Measurements from ENCODE around the gene PCSK4.
A peak's percentile ranks its signal among the peaks of the same experiment; 100 is the strongest.

The PCSK4 gene

GRCh38 chr19:1527650-1528309 lies 37.6 kb upstream of the PCSK4 start:
- no peaks in the 10 kb centered on the region for H3K36me3 ChIP-seq (ENCODE audit: insufficient read depth, low read length)
- no peak overlapping the region for H3K4me3 ChIP-seq (ENCODE audit: low read length)
- H3K9me3 ChIP-seq (replicated peaks; ENCODE audit: low read length), result no peaks in the 10 kb centered on the region
- no peak overlapping the region for H3K9ac ChIP-seq (ENCODE audit: low read depth, low read length)
- H3K4me1 ChIP-seq (ENCODE audit: control insufficient read depth, insufficient read depth, low read length), result no peaks in the 10 kb centered on the region
- peaks cover 27% of the 10 kb centered on the region for H3K27me3 ChIP-seq (ENCODE audit: control insufficient read depth, insufficient read depth, low read length)
- no peak overlapping the region for H3K4me2 ChIP-seq (ENCODE audit: low read length)

- Histone ChIP-seq H3K27me3 (ENCODE audit: control insufficient read depth, insufficient read depth, low read length) (peaks cover 31% of the 10 kb centered on the region), H3K4me1 (ENCODE audit: control insufficient read depth, insufficient read depth, low read length) (no peaks in the 10 kb centered on the region), H3K4me3 (ENCODE audit: low read length) (no peak overlapping the region), H3K36me3 (ENCODE audit: insufficient read depth, low read length) (no peaks in the 10 kb centered on the region), H3K9me3 (replicated peaks; ENCODE audit: low read length) (no peaks in the 10 kb centered on the region), H3K9ac (ENCODE audit: low read depth, low read length) (no peak overlapping the region), H3K4me2 (ENCODE audit: low read length) (no peak overlapping the region)
Measured at GRCh38 chr19:1526979-1527649, 37.0 kb upstream of the PCSK4 start.

GRCh38 chr19:1526066-1526778 lies 36.1 kb upstream of the PCSK4 start:
- Histone ChIP-seq H3K27me3 (ENCODE audit: control insufficient read depth, insufficient read depth, low read length) (peaks cover 34% of the 10 kb centered on the region), H3K9ac (ENCODE audit: low read depth, low read length) (no peak overlapping the region)

GRCh38 chr19:1525343-1525742 lies 35.2 kb upstream of the PCSK4 start:
- no peaks in the 10 kb centered on the region for H3K4me1 ChIP-seq (ENCODE audit: control insufficient read depth, insufficient read depth, low read length)
- H3K27me3 ChIP-seq (ENCODE audit: control insufficient read depth, insufficient read depth, low read length), result peaks cover 34% of the 10 kb centered on the region
- H3K9me3 ChIP-seq (replicated peaks; ENCODE audit: low read length), result no peaks in the 10 kb centered on the region
- H3K36me3 ChIP-seq (ENCODE audit: insufficient read depth, low read length), result no peaks in the 10 kb centered on the region
- H3K4me2 ChIP-seq (ENCODE audit: low read length), result no peak overlapping the region
- no peak overlapping the region for H3K9ac ChIP-seq (ENCODE audit: low read depth, low read length)
- H3K4me3 ChIP-seq (ENCODE audit: low read length), result no peak overlapping the region

More at GRCh38 chr19:1526066-1526778, 36.1 kb upstream of the PCSK4 start:
- Histone ChIP-seq H3K9me3 (replicated peaks; ENCODE audit: low read length) (no peaks in the 10 kb centered on the region), H3K4me1 (ENCODE audit: control insufficient read depth, insufficient read depth, low read length) (no peaks in the 10 kb centered on the region), H3K36me3 (ENCODE audit: insufficient read depth, low read length) (no peaks in the 10 kb centered on the region), H3K4me2 (ENCODE audit: low read length) (no peak overlapping the region), H3K4me3 (ENCODE audit: low read length) (no peak overlapping the region)

- H3K27me3 ChIP-seq (ENCODE audit: control insufficient read depth, insufficient read depth, low read length), result peaks cover 34% of the 10 kb centered on the region
- no peak overlapping the region for H3K4me3 ChIP-seq (ENCODE audit: low read length)
Measured at GRCh38 chr19:1524972-1525325, 34.8 kb upstream of the PCSK4 start.

GRCh38 chr19:1524287-1524971 lies 34.3 kb upstream of the PCSK4 start:
- Histone ChIP-seq H3K9ac (ENCODE audit: low read depth, low read length) (no peak overlapping the region), H3K36me3 (ENCODE audit: insufficient read depth, low read length) (no peaks in the 10 kb centered on the region), H3K9me3 (replicated peaks; ENCODE audit: low read length) (no peaks in the 10 kb centered on the region), H3K4me2 (ENCODE audit: low read length) (peak overlapping the region; percentile 25), H3K4me3 (ENCODE audit: low read length) (no peak overlapping the region), H3K27me3 (ENCODE audit: control insufficient read depth, insufficient read depth, low read length) (peaks cover 34% of the 10 kb centered on the region), H3K4me1 (ENCODE audit: control insufficient read depth, insufficient read depth, low read length) (no peaks in the 10 kb centered on the region)

More at GRCh38 chr19:1524972-1525325, 34.8 kb upstream of the PCSK4 start:
- H3K36me3 ChIP-seq (ENCODE audit: insufficient read depth, low read length), result no peaks in the 10 kb centered on the region
- H3K9ac ChIP-seq (ENCODE audit: low read depth, low read length), result no peak overlapping the region
- H3K4me1 ChIP-seq (ENCODE audit: control insufficient read depth, insufficient read depth, low read length), result no peaks in the 10 kb centered on the region
- H3K4me2 ChIP-seq (ENCODE audit: low read length), result no peak overlapping the region
- no peaks in the 10 kb centered on the region for H3K9me3 ChIP-seq (replicated peaks; ENCODE audit: low read length)

GRCh38 chr19:1523412-1524286 lies 33.5 kb upstream of the PCSK4 start, which contains the start of gene PLK5:
TSS of gene PLK5 (plus strand) at chr19:1524077. CDS start at chr19:1526997, 2,920 bp downstream.
- no peak within 1 kb of the TSS for H3K9ac ChIP-seq (ENCODE audit: low read depth, low read length)
- peaks cover 39% of the 10 kb centered on the region for H3K27me3 ChIP-seq (ENCODE audit: control insufficient read depth, insufficient read depth, low read length)
- no peak within 1 kb of the TSS for H3K4me3 ChIP-seq (ENCODE audit: low read length)

GRCh38 chr19:1522838-1523237 lies 32.7 kb upstream of the PCSK4 start:
- Histone ChIP-seq H3K4me2 (ENCODE audit: low read length) (no peak overlapping the region), H3K27me3 (ENCODE audit: control insufficient read depth, insufficient read depth, low read length) (peaks cover 45% of the 10 kb centered on the region), H3K9ac (ENCODE audit: low read depth, low read length) (no peak overlapping the region), H3K4me3 (ENCODE audit: low read length) (no peak overlapping the region), H3K9me3 (replicated peaks; ENCODE audit: low read length) (no peaks in the 10 kb centered on the region), H3K4me1 (ENCODE audit: control insufficient read depth, insufficient read depth, low read length) (no peaks in the 10 kb centered on the region), H3K36me3 (ENCODE audit: insufficient read depth, low read length) (no peaks in the 10 kb centered on the region)

More at GRCh38 chr19:1523412-1524286, 33.5 kb upstream of the PCSK4 start, which contains the start of gene PLK5:
- Histone ChIP-seq H3K36me3 (ENCODE audit: insufficient read depth, low read length) (no peaks in the 10 kb centered on the region), H3K4me1 (ENCODE audit: control insufficient read depth, insufficient read depth, low read length) (no peaks in the 10 kb centered on the region), H3K9me3 (replicated peaks; ENCODE audit: low read length) (no peaks in the 10 kb centered on the region), H3K4me2 (ENCODE audit: low read length) (peak within 1 kb of the TSS; percentile 25)

- no peak overlapping the region for H3K4me2 ChIP-seq (ENCODE audit: low read length)
- H3K4me1 ChIP-seq (ENCODE audit: control insufficient read depth, insufficient read depth, low read length), result no peaks in the 10 kb centered on the region
- H3K36me3 ChIP-seq (ENCODE audit: insufficient read depth, low read length), result no peaks in the 10 kb centered on the region
- no peaks in the 10 kb centered on the region for H3K9me3 ChIP-seq (replicated peaks; ENCODE audit: low read length)
- no peak overlapping the region for H3K4me3 ChIP-seq (ENCODE audit: low read length)
- H3K9ac ChIP-seq (ENCODE audit: low read depth, low read length), result no peak overlapping the region
- H3K27me3 ChIP-seq (ENCODE audit: control insufficient read depth, insufficient read depth, low read length), result peaks cover 45% of the 10 kb centered on the region
Measured at GRCh38 chr19:1522061-1522460, 31.9 kb upstream of the PCSK4 start.

GRCh38 chr19:1521636-1522035 lies 31.5 kb upstream of the PCSK4 start:
- Histone ChIP-seq H3K4me3 (ENCODE audit: low read length) (no peak overlapping the region), H3K4me2 (ENCODE audit: low read length) (no peak overlapping the region), H3K36me3 (ENCODE audit: insufficient read depth, low read length) (no peaks in the 10 kb centered on the region), H3K9ac (ENCODE audit: low read depth, low read length) (no peak overlapping the region), H3K9me3 (replicated peaks; ENCODE audit: low read length) (no peaks in the 10 kb centered on the region), H3K27me3 (ENCODE audit: control insufficient read depth, insufficient read depth, low read length) (peaks cover 45% of the 10 kb centered on the region), H3K4me1 (ENCODE audit: control insufficient read depth, insufficient read depth, low read length) (no peaks in the 10 kb centered on the region)

Measured in skeletal muscle satellite cell (primary cell).